ENCODE results near the gene LRRK1. TPM values are rescaled to one million over a fixed set of nuclear protein-coding genes. Genes with fewer than 3 reads are reported as not detected.
A peak's percentile ranks its signal among the peaks of the same experiment; 100 is the strongest.

The LRRK1 gene
- total and polyA plus RNA-seq, 12 donors: 1.5 to 8.1 (median 2.0) TPM

DNA sequence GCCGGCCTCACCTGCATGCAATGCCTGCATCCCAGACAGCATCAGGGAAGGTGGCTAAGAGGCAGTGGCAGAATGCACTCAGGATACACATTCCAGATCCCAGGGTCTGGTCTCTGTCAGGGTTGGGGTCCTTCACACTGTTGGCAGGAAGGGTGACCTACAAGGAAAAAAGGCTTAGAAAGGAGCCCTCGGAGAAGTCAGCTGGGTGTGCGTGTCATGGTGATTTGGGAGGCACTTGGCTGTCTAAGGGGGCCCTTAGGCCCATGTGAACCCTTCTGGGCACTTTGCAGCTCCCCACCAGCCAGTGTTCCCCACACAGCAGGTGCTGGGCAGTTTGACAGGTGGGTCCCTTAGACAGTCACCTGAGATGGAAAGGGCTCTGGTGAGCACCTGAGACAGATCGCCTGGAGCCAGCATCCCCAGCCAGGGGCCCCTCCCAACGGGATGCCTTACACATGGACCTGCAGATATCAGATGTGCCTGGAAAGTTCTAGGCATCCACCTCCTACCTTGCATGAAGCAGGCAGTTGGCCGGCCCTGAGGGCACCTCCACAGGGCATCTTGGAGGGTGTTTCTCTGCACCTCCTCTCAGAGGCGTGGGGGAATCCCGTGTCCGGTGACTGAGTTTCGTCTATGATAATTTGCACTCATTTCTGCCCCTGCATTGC, 131.6 kb downstream of the LRRK1 start:
- intact Hi-C loops (cut with DNase I): no loop called here
- Histone ChIP-seq H3K4me3 (no peak overlapping the region), H3K9me3 (no peaks in the 10 kb centered on the region), H3K27ac (no peak overlapping the region), H3K27me3 (no peaks in the 10 kb centered on the region), H3K36me3 (peaks cover 0 to 85% (median 2%) of the 10 kb centered on the region in 9 donors), H3K4me1 (peaks cover 0 to 24% (median 4%) of the 10 kb centered on the region in 9 donors)
- TF ChIP-seq, protein P1, sequence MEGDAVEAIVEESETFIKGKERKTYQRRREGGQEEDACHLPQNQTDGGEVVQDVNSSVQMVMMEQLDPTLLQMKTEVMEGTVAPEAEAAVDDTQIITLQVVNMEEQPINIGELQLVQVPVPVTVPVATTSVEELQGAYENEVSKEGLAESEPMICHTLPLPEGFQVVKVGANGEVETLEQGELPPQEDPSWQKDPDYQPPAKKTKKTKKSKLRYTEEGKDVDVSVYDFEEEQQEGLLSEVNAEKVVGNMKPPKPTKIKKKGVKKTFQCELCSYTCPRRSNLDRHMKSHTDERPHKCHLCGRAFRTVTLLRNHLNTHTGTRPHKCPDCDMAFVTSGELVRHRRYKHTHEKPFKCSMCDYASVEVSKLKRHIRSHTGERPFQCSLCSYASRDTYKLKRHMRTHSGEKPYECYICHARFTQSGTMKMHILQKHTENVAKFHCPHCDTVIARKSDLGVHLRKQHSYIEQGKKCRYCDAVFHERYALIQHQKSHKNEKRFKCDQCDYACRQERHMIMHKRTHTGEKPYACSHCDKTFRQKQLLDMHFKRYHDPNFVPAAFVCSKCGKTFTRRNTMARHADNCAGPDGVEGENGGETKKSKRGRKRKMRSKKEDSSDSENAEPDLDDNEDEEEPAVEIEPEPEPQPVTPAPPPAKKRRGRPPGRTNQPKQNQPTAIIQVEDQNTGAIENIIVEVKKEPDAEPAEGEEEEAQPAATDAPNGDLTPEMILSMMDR (IDR thresholded peaks at IDR 0.05): no peak
- WGBS, 2 donors: 78 to 86% methylated on average over 10 of the region's 10 CpGs
- no peak for DNase-seq
- no peak for ATAC-seq

- Histone ChIP-seq H3K27ac (no peak overlapping the region), H3K4me3 (no peak overlapping the region), H3K27me3 (no peaks in the 10 kb centered on the region), H3K9me3 (no peaks in the 10 kb centered on the region), H3K4me1 (peaks cover 0 to 17% (median 0%) of the 10 kb centered on the region in 9 donors), H3K36me3 (peaks cover 0 to 92% (median 2%) of the 10 kb centered on the region in 9 donors)
- intact Hi-C loops (cut with DNase I): no loop called here
- 95% methylated on average over 28 of the region's 28 CpGs for WGBS, 2 donors
- peak in 1 of 8 donors; percentile 15 for ATAC-seq
- TF ChIP-seq, protein P1 (IDR thresholded peaks at IDR 0.05): no peak
- DNase-seq: peak in 1 of 2 donors; percentile 2
Measured at GRCh38 chr15:101051291-101052030, 132.3 kb downstream of the LRRK1 start.

DNA sequence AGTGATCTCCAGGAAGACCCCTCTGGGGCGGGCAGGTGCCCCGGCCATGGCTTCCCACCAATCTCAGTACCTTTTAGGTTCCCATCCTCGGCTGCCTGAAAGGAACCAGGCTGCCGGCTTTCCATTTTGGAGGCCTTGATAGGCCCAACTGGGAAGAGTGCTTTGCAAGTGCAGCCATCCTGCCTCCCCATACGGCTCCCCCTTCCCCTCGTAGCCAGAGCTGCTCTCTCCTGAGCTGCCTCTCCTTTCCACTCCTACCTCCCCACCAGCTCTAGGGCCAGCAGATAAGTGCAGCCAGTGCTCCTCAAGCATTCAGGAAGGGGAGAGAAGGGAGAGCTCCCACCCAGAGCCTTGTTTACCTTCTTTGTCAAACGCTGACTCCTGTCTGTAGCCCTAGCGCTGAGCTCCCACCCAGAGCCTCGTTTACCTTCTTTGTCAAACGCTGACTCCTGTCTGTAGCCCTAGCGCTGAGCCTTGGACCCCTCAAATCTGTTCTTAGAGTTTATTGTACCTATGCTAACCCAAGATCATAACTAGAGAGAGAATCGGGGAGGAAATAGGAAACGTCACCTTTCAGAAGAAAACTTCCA, 133.0 kb downstream of the LRRK1 start:
- TF ChIP-seq, protein P1 (IDR thresholded peaks at IDR 0.05): no peak
- 80 to 88% methylated on average over 13 of the region's 13 CpGs for WGBS, 2 donors
- H3K36me3 ChIP-seq: peaks cover 0 to 92% (median 2%) of the 10 kb centered on the region in 9 donors
- no peak overlapping the region for H3K4me3 ChIP-seq
- no peak for ATAC-seq
- H3K9me3 ChIP-seq: no peaks in the 10 kb centered on the region
- H3K4me1 ChIP-seq: peaks cover 0 to 13% (median 0%) of the 10 kb centered on the region in 9 donors
- intact Hi-C loops (cut with DNase I): no loop called here
- H3K27me3 ChIP-seq: no peaks in the 10 kb centered on the region
- no peak for DNase-seq
- H3K27ac ChIP-seq: no peak overlapping the region

- Histone ChIP-seq H3K4me1 (peaks cover 0 to 8% (median 0%) of the 10 kb centered on the region in 9 donors), H3K9me3 (no peaks in the 10 kb centered on the region), H3K27me3 (no peaks in the 10 kb centered on the region), H3K4me3 (no peak overlapping the region), H3K27ac (no peak overlapping the region), H3K36me3 (peaks cover 0 to 93% (median 2%) of the 10 kb centered on the region in 9 donors)
- DNase-seq: peak in 1 of 2 donors; percentile 2
- intact Hi-C loops (cut with DNase I): no loop called here
- WGBS, 2 donors: 97 to 98% methylated on average over 20 of the region's 20 CpGs
- TF ChIP-seq, protein P1 (IDR thresholded peaks at IDR 0.05): no peak
- no peak for ATAC-seq
Measured at GRCh38 chr15:101052681-101053121, 133.5 kb downstream of the LRRK1 start.

All from heart right ventricle (tissue), 16 donors.